ENCODE results near the gene FABP3.

FABP3 gene

GRCh38 chr1:31387612-31388011 is 14.7 kb upstream of the FABP3 start (continued):
- TF ChIP-seq, protein P1, sequence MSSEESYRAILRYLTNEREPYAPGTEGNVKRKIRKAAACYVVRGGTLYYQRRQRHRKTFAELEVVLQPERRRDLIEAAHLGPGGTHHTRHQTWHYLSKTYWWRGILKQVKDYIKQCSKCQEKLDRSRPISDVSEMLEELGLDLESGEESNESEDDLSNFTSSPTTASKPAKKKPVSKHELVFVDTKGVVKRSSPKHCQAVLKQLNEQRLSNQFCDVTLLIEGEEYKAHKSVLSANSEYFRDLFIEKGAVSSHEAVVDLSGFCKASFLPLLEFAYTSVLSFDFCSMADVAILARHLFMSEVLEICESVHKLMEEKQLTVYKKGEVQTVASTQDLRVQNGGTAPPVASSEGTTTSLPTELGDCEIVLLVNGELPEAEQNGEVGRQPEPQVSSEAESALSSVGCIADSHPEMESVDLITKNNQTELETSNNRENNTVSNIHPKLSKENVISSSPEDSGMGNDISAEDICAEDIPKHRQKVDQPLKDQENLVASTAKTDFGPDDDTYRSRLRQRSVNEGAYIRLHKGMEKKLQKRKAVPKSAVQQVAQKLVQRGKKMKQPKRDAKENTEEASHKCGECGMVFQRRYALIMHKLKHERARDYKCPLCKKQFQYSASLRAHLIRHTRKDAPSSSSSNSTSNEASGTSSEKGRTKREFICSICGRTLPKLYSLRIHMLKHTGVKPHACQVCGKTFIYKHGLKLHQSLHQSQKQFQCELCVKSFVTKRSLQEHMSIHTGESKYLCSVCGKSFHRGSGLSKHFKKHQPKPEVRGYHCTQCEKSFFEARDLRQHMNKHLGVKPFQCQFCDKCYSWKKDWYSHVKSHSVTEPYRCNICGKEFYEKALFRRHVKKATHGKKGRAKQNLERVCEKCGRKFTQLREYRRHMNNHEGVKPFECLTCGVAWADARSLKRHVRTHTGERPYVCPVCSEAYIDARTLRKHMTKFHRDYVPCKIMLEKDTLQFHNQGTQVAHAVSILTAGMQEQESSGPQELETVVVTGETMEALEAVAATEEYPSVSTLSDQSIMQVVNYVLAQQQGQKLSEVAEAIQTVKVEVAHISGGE (tag by site-specific recombination; conservative IDR thresholded peaks at IDR 0.05; ENCODE audit: low read depth): no peak
- TF ChIP-seq, protein P2, sequence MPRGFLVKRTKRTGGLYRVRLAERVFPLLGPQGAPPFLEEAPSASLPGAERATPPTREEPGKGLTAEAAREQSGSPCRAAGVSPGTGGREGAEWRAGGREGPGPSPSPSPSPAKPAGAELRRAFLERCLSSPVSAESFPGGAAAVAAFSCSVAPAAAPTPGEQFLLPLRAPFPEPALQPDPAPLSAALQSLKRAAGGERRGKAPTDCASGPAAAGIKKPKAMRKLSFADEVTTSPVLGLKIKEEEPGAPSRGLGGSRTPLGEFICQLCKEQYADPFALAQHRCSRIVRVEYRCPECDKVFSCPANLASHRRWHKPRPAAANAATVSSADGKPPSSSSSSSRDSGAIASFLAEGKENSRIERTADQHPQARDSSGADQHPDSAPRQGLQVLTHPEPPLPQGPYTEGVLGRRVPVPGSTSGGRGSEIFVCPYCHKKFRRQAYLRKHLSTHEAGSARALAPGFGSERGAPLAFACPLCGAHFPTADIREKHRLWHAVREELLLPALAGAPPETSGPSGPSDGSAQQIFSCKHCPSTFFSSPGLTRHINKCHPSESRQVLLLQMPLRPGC (tag by site-specific recombination; IDR thresholded peaks at IDR 0.05): 0 out of 2 replicates have a peak, but pooled peaks have one; percentile 38
- TF ChIP-seq SETDB1 (IDR thresholded peaks at IDR 0.05; ENCODE audit: insufficient read length, low read length): no peak
- TF ChIP-seq ZNF302 (tag by site-specific recombination; IDR thresholded peaks at IDR 0.05; ENCODE audit: low read depth): no peak
- TF ChIP-seq, protein P3, sequence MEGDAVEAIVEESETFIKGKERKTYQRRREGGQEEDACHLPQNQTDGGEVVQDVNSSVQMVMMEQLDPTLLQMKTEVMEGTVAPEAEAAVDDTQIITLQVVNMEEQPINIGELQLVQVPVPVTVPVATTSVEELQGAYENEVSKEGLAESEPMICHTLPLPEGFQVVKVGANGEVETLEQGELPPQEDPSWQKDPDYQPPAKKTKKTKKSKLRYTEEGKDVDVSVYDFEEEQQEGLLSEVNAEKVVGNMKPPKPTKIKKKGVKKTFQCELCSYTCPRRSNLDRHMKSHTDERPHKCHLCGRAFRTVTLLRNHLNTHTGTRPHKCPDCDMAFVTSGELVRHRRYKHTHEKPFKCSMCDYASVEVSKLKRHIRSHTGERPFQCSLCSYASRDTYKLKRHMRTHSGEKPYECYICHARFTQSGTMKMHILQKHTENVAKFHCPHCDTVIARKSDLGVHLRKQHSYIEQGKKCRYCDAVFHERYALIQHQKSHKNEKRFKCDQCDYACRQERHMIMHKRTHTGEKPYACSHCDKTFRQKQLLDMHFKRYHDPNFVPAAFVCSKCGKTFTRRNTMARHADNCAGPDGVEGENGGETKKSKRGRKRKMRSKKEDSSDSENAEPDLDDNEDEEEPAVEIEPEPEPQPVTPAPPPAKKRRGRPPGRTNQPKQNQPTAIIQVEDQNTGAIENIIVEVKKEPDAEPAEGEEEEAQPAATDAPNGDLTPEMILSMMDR (tag by site-specific recombination; IDR thresholded peaks at IDR 0.05): no peak
- no peak for TF ChIP-seq ZNF747 (tag by site-specific recombination; IDR thresholded peaks at IDR 0.05)
- TF ChIP-seq ZNF623 (tag by site-specific recombination; IDR thresholded peaks at IDR 0.05): no peak
- no peak for TF ChIP-seq ELK4 (IDR thresholded peaks at IDR 0.05; ENCODE audit: borderline replicate concordance, low read depth, low read length)
- peak; percentile 98 for TF ChIP-seq ZSCAN4 (tag by site-specific recombination; IDR thresholded peaks at IDR 0.05)
- no peak for TF ChIP-seq ZFP41 (tag by site-specific recombination; IDR thresholded peaks at IDR 0.05; ENCODE audit: borderline replicate concordance)
- TF ChIP-seq, protein P4, sequence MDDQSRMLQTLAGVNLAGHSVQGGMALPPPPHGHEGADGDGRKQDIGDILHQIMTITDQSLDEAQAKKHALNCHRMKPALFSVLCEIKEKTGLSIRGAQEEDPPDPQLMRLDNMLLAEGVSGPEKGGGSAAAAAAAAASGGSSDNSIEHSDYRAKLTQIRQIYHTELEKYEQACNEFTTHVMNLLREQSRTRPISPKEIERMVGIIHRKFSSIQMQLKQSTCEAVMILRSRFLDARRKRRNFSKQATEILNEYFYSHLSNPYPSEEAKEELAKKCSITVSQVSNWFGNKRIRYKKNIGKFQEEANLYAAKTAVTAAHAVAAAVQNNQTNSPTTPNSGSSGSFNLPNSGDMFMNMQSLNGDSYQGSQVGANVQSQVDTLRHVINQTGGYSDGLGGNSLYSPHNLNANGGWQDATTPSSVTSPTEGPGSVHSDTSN (CRISPR knock-in tag; IDR thresholded peaks at IDR 0.05): no peak
- TF ChIP-seq ZNF221 (tag by site-specific recombination; IDR thresholded peaks at IDR 0.05; ENCODE audit: borderline replicate concordance): no peak
- no peak for TF ChIP-seq ZNF423 (tag by site-specific recombination; IDR thresholded peaks at IDR 0.05)
- TF ChIP-seq ATF2 (tag by site-specific recombination; IDR thresholded peaks at IDR 0.05; ENCODE audit: low read depth): peak; percentile 98
- no peak for TF ChIP-seq SP3 (tag by site-specific recombination; IDR thresholded peaks at IDR 0.05)
- TF ChIP-seq ZNF558 (tag by site-specific recombination; IDR thresholded peaks at IDR 0.05): peak; percentile 82
- no peak for TF ChIP-seq ZSCAN30 (tag by site-specific recombination; IDR thresholded peaks at IDR 0.05)
- TF ChIP-seq, protein P5, sequence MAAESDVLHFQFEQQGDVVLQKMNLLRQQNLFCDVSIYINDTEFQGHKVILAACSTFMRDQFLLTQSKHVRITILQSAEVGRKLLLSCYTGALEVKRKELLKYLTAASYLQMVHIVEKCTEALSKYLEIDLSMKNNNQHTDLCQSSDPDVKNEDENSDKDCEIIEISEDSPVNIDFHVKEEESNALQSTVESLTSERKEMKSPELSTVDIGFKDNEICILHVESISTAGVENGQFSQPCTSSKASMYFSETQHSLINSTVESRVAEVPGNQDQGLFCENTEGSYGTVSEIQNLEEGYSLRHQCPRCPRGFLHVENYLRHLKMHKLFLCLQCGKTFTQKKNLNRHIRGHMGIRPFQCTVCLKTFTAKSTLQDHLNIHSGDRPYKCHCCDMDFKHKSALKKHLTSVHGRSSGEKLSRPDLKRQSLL (tag by site-specific recombination; IDR thresholded peaks at IDR 0.05): no peak
- no peak for TF ChIP-seq TCF7L2 (IDR thresholded peaks at IDR 0.05; ENCODE audit: borderline replicate concordance, low read depth, low read length)
- no peak for TF ChIP-seq ZNF585B (tag by site-specific recombination; IDR thresholded peaks at IDR 0.05)
- no peak for TF ChIP-seq ZSCAN16 (tag by site-specific recombination; IDR thresholded peaks at IDR 0.05)
- TF ChIP-seq, protein P6, sequence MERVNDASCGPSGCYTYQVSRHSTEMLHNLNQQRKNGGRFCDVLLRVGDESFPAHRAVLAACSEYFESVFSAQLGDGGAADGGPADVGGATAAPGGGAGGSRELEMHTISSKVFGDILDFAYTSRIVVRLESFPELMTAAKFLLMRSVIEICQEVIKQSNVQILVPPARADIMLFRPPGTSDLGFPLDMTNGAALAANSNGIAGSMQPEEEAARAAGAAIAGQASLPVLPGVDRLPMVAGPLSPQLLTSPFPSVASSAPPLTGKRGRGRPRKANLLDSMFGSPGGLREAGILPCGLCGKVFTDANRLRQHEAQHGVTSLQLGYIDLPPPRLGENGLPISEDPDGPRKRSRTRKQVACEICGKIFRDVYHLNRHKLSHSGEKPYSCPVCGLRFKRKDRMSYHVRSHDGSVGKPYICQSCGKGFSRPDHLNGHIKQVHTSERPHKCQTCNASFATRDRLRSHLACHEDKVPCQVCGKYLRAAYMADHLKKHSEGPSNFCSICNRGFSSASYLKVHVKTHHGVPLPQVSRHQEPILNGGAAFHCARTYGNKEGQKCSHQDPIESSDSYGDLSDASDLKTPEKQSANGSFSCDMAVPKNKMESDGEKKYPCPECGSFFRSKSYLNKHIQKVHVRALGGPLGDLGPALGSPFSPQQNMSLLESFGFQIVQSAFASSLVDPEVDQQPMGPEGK (tag by site-specific recombination; IDR thresholded peaks at IDR 0.05): peak; percentile 90
- no peak for TF ChIP-seq ZNF830 (tag by site-specific recombination; IDR thresholded peaks at IDR 0.05; ENCODE audit: low read depth)
- no peak for TF ChIP-seq ZNF658 (tag by site-specific recombination; IDR thresholded peaks at IDR 0.05)
- TF ChIP-seq ZNF560 (tag by site-specific recombination; IDR thresholded peaks at IDR 0.05; ENCODE audit: borderline replicate concordance): no peak

All from HEK293 (cell line).